NCI-H774 (cell line): ENCODE measurements around the gene SLC11A2.
"Not testable (repeated sequence)": the region's sequence is repeated elsewhere in the genome, so short reads cannot be mapped to it uniquely, and the experiment has no call there.

Experiments
- DNase-seq: peaks from one replicate; lab custom pipeline; 2025; lab: John Stamatoyannopoulos, UW

The SLC11A2 gene

DNA sequence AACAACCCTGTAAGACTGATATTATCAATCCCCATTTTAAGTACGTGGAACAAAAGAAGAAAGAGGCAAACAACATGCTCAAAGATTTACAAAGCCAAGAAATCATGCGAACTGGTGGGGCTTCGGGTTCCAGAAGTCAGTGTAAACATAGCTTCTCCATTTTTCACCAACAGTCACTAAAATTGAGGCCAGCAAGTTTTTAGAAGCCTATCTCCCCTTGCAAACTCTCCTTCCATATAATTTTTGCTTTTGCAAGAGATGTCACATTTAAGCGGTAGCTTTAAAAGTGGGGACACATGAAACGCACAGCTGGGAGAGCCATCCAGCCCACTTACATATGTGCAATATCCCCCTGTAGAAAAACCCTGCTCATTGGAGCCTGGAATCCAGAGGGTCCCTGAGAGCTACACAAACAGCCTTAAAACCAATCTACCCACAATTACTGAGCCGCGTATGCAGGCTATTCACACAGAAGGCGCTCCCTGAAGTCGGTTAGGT is 797 bp downstream of the SLC11A2 start:
- no peak for DNase-seq

DNA sequence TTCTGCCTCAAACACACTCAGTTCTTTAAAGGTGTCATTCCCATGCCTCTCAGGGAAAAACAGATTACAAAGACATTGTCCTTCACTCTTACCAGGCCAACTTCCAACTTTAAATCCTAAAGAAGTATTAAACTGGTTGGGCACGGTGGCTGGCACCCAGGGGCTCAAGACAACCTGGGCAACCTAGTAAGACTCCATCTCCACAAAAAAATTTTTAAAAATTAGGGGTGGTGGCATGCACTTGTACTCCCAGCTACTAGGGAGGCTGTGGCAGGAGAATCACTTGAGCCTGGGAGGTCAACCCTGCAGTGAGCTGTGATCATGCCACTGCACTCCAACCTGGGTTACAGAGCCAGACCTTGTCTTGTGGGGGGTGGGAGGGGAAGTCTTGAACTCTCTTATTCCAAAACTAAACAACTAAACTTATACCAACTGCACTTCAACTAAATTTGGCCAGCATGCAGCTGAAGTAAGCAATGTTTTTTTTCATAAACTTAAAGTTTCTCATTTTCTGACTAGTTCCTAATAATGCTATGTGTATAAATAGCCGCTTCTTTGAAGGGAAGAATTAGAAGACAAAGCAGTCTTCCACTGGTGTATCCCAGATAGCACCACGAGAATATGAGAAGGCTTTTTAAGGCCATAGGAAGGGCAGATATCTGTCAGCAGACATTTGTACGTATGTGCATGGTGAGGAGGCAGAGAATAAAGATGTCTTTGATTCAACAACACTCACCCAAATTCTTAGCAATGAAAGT is 2.4 kb downstream of the SLC11A2 start:
- no peak for DNase-seq

DNA sequence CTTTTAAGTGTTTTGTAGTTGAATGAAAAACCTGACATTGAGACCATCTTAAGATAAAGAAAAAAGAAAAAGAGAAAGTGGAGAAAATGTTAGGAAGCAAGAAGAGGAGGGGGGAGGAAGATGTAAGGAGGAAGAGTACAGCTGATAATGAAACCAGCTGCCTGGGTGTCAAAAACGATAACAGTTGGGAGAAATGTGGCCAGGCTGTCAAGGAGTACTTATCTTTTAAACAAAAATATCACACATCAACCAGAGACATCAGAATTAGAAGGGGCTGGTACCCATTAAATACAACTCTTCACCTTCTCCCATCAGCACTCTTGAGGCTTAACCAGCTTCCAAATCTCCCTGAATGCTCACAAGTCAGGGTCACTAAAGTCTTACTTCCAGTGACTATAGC is 4.5 kb downstream of the SLC11A2 start:
- no peak for DNase-seq

DNA sequence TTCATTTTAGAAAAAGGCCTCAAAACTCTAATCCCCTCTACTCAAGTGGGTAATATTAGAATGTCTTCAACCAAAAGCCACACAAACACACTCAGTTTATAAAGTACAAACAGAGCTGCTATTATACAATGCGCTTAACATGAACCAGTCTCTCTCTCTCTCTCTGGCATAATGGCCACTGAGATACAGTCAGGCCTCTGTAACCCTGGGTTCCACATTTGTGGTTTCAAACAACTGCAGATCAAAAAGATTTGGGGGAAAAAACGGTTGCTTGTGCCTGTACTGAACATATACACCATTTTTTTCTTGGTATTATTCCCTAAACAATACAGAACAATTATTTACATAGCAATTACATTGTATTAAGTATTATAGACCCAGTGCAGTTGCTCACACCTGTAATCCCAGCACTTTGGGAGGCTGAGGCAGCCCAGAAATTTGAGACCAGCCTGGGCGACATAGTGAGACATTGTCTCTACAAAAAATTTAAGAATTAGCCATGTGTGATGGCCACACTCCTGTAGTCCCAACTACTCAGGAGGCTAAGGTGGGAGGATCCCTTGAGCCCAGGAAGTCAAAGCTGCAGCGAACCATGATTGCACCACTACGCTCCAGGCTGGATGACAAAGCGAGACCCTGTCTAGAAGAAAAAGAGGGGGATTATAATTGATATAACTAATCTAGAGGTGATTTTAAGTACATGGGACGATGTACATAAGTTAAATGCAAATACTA is 5.6 kb downstream of the SLC11A2 start:
- peak; percentile 32 for DNase-seq

DNA sequence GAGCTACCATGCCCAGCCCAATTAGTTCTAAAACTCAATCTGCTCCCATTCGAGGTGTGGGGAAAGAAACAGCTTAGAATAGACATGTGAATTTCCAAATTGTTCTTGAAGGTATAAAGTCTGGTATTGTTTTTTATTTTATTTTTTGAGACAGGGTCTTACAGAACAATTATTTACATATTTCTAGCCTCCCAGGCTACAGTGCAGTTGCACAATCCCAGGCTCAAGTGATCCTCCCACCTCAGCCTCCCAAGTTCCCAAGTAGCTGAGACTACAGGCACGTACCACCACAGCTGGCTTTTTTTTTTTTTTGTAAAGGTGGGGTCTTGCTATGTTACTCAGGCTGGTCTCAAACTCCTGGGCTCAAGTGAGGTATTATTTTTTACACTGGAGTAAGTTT is 6.3 kb downstream of the SLC11A2 start:
- DNase-seq: no peak

DNA sequence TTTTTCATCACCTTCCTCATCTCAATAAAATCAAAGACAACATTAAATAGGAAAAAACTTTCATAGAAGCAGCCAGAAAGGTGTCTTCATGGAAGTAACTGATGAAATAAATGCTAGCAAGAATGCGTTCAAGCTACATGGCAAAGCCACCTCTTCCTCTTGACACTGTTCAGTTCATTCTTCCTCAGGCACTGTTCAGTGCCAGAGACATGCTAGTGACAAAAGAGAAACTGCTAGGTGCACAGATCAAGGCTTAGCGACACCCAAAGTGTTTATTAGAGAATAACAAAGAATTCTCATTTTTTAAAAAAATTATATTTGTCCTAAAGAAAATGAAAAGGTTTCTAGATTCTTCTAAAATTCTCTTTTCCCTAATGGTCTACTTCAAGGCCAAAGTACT is 7.2 kb downstream of the SLC11A2 start:
- no peak for DNase-seq

DNA sequence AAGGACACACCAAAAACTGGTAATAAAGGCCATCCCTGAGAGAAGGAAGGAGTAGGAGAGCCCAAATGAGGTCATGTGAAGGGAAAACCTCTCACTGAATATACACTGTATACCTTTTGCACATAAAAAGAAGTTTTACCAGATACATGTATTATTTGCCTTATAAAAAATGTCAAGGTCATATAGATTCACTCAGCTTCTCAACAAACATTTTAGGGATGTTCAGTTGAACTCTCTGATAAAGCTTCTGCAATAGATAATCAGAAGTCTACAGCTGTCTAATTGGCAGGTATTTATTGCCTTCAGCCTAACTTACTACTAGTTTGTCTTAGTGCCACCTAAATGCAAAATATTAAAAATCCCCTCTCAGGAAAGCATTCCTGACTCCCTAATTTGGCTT is 8.7 kb downstream of the SLC11A2 start:
- no peak for DNase-seq

DNA sequence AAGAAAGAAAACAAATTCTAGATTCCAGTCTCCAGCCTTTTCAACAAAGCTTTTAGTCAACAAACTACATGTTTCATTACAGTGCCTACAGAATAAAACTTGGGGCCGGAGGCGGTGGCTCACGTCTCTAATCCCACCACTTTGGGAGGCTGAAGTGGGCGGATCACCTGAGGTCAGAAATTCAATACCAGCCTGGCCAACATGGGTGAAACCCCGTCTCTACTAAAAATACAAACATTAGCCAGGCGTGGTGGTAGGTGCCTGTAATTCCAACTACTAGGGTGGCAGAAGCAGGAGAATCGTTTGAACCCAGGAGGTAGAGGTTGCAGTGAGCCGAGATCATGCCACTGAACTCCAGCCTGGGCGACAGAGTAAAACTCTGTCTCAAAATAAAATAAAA is 11.7 kb downstream of the SLC11A2 start:
- DNase-seq: not testable (repeated sequence)

DNA sequence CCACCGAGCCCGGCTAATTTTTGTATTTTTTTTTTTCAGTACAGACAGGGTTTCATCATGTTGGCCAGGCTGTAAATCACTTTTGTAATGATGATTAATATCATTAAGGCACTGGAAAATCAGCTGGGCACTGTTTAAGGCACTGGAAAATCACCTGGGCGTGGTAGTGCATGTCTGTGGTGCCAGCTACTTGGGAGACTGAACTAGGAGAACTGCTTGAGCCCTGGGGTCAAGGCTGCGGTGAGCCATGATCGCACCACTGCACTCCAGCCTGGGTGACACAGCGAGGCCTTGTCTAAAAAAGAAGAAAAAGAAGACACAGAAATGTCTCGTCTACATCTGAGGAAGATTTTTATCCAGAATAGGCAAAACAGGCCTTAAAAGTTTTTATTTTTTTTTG is 12.7 kb downstream of the SLC11A2 start:
- DNase-seq: no peak

DNA sequence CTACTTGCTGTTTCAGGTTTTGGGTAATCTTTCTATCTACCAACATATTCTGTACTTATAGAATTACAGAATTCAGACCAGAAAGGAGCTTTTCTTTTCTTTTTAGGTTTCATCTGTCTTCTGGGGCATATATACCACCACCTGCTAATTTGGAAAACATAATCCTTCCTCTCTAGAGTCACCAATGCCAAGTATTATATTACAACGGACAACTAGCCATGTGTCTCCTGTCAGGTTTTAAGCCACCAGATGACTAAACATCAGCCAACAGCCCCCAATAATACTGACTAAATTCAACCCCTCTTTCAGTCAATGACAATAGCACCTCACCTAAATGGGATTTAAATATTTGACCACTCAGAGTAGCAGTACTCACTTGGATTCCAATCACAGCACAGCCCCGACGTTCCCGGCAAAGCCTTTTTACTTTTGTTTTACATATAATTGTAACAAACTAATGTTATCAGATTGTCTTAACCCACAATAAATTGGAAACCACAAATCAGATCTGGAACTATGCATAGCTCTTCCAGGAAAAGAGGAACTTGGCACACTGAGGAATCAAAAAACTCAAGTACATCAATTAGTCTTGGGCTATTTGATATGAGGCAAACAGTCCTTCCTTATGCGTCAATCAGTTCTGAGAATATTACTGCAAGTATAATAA is 13.5 kb downstream of the SLC11A2 start:
- no peak for DNase-seq

DNA sequence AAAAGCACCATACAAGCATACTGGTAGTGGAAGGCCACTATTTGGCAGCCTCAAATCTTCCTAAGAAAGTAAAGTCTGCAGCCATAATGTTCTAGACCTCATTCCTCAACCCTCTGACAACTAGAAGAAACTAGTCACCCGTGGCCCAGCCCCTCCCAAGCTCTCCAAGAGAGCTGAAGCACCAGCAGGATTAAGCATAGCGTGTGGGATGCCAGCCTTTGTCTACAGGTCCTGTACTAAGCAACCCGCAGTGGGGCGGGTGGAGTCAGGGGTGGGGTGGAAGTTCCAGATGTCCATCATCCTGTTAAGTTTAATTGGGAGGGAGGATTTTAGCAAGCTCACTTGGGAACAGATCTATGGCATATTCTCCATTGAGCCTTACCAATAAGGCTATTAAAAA is 14.2 kb downstream of the SLC11A2 start:
- DNase-seq: no peak

DNA sequence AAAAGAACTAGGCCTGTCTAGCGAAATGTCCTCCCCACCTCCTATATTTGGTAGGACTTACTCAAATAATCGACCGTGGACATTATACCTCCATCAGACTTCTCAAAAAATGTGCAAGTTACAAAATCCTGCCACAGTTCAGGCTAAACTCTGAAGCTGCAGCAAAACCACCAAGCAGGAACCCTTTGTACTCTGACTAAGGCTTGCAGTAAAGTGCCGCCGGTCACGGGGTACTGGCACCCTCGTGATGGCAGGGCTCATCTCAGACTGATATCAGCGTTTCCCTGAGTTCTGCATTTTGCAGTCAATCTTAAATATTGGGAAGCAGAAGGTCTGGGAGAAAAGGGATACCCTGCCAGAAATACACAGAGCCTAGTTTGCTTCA is 17.1 kb downstream of the SLC11A2 start:
- DNase-seq: no peak

DNA sequence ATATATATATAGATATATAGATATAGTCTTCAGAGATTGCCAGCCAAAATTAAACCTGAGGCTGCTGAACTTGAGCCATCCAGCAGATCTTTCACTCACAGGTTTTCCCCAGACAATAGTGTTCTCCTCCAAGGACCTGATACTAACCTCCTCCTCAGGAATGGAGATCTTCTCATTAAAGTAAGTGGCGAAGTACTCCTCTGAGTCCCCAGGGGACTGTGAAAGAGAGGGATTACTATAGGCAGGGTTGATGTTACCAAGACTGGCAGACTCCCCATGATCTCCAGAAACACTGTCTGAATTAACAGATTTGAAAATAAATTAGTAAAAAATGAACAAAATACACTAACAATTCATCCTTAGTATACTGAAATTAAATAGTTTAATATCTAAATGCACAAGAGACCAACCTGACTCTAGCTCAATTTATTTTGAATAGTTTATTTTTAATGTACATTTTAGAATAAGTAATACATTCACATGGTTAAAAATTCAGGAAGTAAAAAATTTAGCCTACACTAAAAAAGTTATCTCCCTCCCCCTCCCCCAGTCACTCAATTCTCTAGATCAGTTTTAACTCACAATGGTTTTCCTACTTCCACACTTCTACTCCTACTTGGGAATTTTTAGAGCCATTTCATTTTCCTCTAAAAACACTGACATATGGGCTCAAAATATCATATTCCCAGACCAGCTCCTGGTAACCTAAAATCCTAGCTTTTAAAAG is 17.7 kb downstream of the SLC11A2 start:
- no peak for DNase-seq

DNA sequence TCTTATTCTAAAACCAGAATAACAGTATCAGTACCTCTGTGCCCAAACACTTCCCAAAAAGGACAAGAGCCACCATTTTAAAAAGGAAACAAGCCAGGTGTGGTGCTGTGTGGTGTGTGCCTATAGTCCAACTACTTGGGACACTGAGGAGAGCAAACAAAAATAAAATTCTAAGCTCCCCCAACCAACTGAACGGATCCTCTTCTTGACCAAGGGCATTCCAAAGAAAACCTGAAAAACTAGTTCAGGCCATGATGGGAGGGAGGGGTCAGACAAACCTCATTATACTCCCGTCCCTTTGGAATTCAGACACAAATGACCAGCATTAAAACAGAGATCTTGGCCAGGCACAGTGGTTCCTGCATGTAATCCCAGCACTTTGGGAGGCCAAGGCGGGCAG is 20.5 kb downstream of the SLC11A2 start:
- DNase-seq: no peak

DNA sequence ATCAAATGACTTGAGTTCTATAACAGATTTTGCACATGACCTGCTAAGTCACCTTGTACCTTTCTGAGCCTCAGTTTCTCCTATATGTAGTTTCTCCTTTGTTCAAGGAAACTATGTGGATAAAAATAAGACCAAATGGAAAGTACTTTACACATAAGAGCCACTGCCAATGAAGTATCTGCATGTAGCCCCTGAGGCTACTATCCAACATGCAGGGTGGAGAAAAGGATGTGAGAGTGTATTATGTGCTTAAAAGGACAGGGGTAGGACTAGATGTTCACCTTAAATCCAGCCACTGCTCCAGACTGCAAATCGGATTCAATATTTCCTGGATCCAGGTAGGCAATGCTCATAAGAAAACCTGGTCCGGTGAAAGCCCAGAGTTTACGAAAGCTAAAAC is 21.2 kb downstream of the SLC11A2 start:
- DNase-seq: no peak

DNA sequence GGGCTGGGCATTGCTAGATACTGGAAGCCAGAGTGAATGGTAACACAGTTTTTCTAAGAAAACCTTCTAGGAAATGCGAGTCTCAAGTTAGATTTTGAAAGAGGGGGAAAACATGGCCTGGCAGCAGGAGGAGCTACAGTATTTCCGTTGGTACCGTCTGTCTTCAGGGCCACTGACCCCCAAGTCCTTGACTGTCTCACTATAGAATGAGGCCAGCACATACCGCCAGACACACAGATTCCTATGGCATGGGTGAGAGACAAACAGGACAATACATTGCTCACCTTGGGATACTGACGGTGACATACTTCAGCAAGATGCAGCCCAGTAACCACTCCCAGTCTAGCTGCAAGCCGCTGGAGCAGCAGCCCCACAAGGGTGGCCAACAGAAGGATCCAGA is 21.7 kb downstream of the SLC11A2 start:
- no peak for DNase-seq

DNA sequence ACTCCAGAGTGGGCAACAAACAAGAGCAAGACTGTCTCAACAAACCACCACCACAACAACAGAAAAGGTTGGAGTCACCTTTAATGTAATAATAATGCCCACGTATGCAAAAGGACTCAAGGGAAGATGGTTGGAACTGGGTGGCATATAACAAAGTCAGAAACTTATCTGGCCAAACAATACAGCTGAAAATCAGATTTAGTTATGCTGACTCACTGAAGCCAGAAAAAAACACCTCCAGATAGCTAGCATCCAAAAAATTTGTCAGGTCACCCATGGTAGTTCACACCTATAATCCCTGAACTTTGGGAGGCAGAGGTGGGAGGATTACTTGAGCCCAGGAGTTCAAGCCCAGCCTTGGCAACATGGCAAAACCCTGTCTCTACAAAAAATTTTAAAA is 24.4 kb downstream of the SLC11A2 start:
- no peak for DNase-seq

DNA sequence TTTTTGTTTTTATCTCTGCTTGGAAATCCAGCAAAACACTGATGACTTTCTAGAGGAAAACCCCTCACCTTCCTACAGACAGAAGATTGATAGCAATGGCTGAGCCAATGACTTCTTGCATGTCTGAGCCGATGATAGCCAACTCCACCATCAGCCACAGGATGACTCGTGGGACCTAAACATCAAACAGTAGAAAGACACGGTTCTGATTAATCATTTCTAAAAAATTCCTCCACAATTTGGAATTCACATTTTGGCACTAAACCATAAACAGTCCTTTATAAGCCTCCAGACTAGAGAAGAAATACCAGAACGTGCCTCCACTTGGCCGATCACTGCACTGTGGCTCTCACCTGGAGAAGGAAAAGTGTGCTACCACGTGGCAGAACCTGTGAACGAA is 25.9 kb downstream of the SLC11A2 start:
- DNase-seq: no peak

DNA sequence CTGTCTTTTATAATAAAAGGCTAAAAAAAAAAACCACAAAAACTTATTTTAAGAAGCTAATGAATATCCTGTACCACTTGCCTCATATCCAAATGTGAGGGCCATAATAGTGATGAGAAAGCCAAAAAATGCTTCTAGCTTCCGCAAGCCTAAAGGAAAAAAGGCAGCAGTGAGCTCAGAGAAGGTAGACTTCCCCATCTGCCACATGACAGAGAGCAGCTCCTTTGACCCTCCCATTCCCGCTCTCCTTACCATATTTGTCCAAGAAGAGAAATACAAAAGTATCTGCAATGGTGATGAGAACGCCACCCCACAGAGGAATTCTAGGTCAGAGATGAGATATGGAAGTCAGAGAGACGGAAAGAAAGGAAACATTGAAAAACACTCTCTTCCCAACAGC is 27.1 kb downstream of the SLC11A2 start:
- DNase-seq: no peak

DNA sequence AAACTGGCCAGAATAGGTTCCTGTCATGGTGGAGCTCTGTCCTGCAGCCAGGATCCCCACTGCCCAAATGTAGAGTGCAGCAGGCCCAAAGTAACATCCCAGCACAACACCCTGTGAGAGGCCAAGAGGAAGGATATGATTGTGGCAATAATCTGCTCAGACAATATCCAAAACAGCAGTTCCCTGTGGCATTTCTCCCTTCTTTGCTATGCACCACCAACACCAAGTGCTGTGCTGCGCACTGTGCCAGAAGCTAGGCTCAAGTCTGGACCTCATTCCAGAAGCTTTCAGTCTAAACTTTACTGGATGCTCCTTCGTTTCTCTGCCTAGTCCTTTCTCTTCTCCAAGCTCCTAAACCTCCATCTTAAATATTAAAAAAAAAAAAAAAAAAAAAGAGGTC is 33.4 kb downstream of the SLC11A2 start:
- DNase-seq: no peak

DNA sequence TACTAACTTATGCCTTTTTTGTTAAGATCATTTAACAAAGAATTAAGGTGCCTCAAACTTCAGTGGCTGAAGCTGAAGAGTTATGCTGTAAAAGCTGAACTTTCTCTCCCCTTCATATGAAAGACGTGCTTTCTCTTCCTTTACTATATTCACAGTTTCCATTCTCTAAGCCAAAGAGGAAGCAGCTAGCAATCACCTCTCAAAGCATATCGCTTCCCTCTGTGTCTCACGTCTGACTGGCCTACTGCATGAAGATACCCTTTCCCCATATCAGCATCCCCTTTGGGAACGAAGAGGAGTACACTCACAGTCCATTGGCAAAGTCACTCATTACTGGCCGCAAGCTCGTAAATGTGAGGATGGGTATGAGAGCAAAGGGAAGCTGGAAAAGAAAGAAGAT is 34.9 kb downstream of the SLC11A2 start:
- DNase-seq: no peak

DNA sequence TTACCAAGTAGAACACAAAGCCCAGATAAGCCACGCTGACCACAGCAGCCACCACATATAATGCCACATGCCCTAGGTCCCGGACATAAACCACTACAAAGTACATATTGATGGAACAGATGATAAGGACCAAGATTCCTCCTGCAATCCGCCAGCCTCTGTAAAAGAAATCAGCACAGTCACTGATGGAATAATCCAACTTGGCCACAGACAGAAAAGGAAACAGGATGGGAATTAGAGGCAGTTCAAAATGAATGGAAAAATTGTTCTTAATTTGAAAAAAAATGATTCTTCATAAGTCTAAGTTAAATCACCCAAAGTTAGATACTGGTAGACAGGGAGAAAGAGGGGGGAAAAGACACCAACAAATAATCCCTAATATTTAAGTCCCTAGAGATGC is 35.4 kb downstream of the SLC11A2 start:
- no peak for DNase-seq
